ENCODE measurements around the gene ARL14EPL.

DNA sequence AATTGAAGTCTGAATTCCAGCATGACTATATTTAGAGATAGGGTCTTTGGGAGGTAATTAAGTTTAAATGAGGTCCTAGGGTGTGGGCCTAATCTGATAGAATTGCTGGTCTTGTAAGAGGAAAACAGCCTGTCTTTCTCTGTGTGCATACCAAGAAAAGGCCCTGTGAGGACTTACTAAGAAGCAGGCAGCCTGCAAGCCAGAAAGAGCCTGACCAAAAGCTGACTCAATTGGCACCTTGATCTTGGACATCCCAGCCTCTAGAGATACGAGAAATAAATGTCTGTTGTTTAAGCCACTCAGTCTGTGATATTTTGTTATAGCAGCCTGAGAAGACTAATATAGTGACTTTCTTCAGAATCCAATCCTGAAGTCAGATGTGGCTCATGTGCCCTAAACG lies 14.6 kb downstream of the ARL14EPL start:
- TF ChIP-seq, protein P1, sequence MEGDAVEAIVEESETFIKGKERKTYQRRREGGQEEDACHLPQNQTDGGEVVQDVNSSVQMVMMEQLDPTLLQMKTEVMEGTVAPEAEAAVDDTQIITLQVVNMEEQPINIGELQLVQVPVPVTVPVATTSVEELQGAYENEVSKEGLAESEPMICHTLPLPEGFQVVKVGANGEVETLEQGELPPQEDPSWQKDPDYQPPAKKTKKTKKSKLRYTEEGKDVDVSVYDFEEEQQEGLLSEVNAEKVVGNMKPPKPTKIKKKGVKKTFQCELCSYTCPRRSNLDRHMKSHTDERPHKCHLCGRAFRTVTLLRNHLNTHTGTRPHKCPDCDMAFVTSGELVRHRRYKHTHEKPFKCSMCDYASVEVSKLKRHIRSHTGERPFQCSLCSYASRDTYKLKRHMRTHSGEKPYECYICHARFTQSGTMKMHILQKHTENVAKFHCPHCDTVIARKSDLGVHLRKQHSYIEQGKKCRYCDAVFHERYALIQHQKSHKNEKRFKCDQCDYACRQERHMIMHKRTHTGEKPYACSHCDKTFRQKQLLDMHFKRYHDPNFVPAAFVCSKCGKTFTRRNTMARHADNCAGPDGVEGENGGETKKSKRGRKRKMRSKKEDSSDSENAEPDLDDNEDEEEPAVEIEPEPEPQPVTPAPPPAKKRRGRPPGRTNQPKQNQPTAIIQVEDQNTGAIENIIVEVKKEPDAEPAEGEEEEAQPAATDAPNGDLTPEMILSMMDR (IDR thresholded peaks at IDR 0.05; ENCODE audit: low read depth, low read length): no peak
- no peak for TF ChIP-seq EZH2phosphoT487 (IDR thresholded peaks at IDR 0.05; ENCODE audit: low read depth)
